ENCODE measurements around the gene HLX.
A peak's percentile ranks its signal among the peaks of the same experiment; 100 is the strongest.

HLX gene

DNA sequence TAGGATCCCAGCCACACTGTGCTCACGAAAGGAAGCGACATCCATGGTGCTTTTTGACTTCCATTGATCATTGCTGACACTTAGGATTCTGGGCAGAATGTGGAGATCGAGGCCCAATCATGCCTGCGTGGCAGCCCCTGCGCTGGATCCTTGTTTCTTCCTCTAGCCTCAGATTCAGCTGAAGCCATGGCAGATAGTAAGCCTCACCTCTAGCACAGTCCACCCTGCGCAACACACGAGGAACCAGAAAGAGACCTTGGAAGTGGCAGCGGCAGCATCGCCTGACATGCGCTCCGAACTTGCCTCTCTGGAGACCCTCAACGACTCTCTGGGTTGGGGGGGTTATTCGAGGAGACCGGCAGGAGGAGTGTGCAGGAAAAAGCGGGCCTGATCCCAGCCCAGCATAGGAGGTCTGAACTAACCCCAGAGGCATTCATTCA is 10.6 kb downstream of the HLX start:
- H3K4me3 ChIP-seq (ENCODE audit: low read depth, low read length): no peak overlapping the region
- TF ChIP-seq, protein P1, sequence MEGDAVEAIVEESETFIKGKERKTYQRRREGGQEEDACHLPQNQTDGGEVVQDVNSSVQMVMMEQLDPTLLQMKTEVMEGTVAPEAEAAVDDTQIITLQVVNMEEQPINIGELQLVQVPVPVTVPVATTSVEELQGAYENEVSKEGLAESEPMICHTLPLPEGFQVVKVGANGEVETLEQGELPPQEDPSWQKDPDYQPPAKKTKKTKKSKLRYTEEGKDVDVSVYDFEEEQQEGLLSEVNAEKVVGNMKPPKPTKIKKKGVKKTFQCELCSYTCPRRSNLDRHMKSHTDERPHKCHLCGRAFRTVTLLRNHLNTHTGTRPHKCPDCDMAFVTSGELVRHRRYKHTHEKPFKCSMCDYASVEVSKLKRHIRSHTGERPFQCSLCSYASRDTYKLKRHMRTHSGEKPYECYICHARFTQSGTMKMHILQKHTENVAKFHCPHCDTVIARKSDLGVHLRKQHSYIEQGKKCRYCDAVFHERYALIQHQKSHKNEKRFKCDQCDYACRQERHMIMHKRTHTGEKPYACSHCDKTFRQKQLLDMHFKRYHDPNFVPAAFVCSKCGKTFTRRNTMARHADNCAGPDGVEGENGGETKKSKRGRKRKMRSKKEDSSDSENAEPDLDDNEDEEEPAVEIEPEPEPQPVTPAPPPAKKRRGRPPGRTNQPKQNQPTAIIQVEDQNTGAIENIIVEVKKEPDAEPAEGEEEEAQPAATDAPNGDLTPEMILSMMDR (IDR thresholded peaks at IDR 0.05; ENCODE audit: insufficient read depth, low read length, missing control alignments): no peak
- ChIA-PET CTCF (interaction anchor here (1.0 to 1.5 kb wide), 2 partner anchors 12 to 313 kb away, joined by 3 to 6 read pairs; no protein-coding TSS in a partner anchor), POLR2A (no interaction called here)
- DNase-seq (ENCODE audit: low read depth, low spot score): no peak

DNA sequence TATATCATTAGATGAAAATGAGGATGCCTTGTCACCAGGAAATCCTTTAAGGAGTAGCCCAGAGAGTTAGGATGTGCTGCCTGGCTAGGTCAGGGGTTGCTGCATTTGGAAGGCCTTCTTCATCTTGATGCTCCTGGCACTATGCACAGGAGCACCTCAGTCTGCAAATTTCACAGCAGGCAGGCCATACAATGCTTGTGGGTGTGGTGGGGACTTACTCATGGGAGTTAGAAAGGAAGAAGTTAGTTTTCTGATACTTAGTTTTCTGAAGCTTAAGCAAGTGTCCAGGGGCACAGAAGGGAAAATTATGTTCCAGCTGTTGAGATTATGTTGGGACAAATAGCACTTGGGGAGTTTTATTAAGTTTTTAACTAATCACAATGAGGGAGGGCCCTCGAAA is 11.4 kb downstream of the HLX start:
- CTCF ChIA-PET: interaction anchor here (0.8 kb wide), 1 partner anchor 1565 kb away, joined by 3 read pairs; no protein-coding TSS in a partner anchor

DNA sequence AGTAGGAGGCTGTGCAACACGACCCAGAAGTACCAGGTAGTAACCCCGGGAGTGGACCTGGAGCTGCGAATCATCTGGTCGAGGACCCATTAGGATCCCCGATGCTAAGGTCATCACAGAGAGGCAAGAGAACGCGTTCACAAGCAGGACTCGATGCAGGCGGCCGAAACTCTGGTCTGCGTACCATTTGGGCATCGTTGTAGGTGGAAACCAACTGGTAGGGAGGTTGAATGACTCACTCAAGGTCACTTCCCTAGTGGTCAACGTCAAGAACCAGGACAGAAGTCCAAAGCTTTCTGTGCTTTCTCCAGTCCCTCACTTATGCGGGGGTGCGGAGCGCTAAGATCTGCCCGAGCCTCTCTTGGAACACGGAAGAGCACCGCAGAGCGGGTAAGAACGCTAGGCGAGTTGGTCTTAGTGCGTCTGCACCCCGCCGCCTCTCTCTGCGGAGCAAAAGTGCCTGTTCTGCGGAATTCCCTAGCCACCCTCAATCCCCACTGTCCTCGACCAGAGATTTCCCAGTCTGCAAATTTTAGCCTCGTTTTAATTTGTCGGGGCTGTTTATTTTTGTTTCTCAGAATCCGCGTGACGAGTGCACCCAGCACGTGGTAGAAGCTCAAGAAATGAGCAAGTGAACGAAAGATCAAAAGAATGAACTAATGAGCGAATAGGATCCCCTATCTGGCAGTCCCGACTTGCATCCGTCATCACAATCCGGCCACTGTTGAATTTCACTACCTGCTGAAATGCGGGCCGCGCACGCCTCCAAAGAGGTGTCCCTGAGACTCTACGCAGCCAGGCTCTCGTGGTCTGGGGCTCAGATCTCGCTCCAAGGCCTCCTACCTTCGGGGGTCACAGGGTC is 12.2 kb downstream of the HLX start:
- ChIA-PET CTCF (interaction anchor here (0.8 to 1.4 kb wide), 3 partner anchors 9 to 1564 kb away, joined by 3 to 8 read pairs (median 4); no protein-coding TSS in a partner anchor), POLR2A (no interaction called here)
- DNase-seq (ENCODE audit: low read depth, low spot score): no peak
- TF ChIP-seq, protein P1 (IDR thresholded peaks at IDR 0.05; ENCODE audit: insufficient read depth, low read length, missing control alignments): no peak
- no peak overlapping the region for H3K4me3 ChIP-seq (ENCODE audit: low read depth, low read length)

More for the DNA sequence above, 11.4 kb downstream of the HLX start:
- no peak for DNase-seq (ENCODE audit: low read depth, low spot score)
- H3K4me3 ChIP-seq (ENCODE audit: low read depth, low read length): no peak overlapping the region
- POLR2A ChIA-PET: no interaction called here
- TF ChIP-seq, protein P1 (IDR thresholded peaks at IDR 0.05; ENCODE audit: insufficient read depth, low read length, missing control alignments): no peak

DNA sequence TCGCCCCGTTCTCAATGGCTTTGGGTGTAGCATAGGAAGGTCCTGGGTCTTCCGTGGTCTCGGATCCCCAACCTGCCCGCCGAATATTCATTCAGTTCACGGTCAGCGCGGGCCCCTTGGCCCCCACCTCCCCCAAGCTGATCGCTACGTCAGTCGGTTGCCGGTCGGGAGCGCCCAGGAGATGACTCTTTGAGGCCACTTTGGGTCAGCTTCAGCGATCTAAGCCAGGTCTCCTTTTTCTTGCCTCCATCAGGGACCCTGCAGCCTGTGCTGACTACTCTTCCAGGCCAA is 12.8 kb downstream of the HLX start:
- TF ChIP-seq, protein P1 (IDR thresholded peaks at IDR 0.05; ENCODE audit: insufficient read depth, low read length, missing control alignments): no peak
- DNase-seq (ENCODE audit: low read depth, low spot score): no peak
- POLR2A ChIA-PET: no interaction called here
- CTCF ChIA-PET: interaction anchor here (1.3 to 1.4 kb wide), 2 partner anchors 9 to 311 kb away, joined by 4 to 8 read pairs; no protein-coding TSS in a partner anchor
- H3K4me3 ChIP-seq (ENCODE audit: low read depth, low read length): no peak overlapping the region

DNA sequence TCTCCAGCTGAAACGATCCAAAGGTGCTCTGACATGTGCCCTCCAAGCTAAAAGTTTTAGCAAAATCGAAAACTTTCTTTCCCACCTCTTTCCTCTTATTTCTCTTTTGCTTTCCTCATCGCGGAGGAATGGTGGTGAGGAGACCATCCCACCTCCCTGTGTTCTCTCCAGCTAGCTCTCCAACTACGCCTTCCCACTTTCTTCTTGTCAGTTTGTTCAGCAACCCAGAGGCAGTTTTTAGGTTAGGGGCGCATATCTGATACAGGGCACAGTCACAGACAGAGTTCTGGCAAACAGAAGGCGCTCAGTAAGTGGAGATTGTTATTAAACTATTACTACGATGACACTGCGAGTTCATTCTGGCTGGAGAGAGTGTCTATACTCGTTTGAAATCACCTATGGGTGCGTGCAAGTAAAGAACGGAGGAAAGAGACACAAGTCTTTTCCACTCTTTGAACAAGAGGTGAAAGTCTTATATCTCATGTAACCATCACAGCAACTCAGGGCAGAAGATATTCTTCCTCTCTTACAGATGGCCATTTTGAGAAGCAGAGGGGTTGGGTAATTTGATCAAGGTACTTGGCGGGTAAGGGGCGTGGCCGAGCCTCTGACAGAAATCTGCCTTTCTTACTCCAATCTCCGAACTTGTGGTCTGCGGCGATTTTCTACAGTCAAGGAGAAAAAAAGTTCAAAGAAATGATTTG is 13.9 kb downstream of the HLX start:
- ChIA-PET POLR2A (no interaction called here), CTCF (interaction anchor here (1.3 to 1.4 kb wide), 2 partner anchors 10 to 310 kb away, joined by 4 to 8 read pairs; no protein-coding TSS in a partner anchor)
- TF ChIP-seq, protein P1 (IDR thresholded peaks at IDR 0.05; ENCODE audit: insufficient read depth, low read length, missing control alignments): no peak
- H3K4me3 ChIP-seq (ENCODE audit: low read depth, low read length): no peak overlapping the region
- DNase-seq (ENCODE audit: low read depth, low spot score): no peak

DNA sequence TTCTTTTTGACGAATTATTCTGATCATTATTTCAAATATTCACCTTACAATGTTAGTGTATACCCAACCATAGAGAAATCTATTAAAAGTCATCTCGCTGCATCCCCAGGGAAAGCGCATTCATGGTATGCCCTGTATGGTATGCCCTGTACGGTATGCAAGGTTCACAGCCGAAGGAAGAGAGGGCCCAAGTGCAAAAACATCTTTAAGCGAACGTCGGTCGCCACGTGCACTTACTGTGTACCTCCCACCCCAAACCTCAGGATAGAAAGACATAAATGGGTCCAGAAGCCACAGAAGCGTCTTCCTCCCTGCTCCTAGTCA is 14.4 kb downstream of the HLX start:
- TF ChIP-seq, protein P1 (IDR thresholded peaks at IDR 0.05; ENCODE audit: insufficient read depth, low read length, missing control alignments): no peak
- H3K4me3 ChIP-seq (ENCODE audit: low read depth, low read length): peak overlapping the region; percentile 40
- POLR2A ChIA-PET: no interaction called here
- CTCF ChIA-PET: interaction anchor here (1.2 kb wide), 1 partner anchor 308 kb away, joined by 5 read pairs; no protein-coding TSS in a partner anchor
- no peak for DNase-seq (ENCODE audit: low read depth, low spot score)

Measured in AG04449 (cell line).